HG03378 (cell line): Measurements from ENCODE around the gene CD151.

Experiments used
- ATAC-seq: cut with Tn5 transposase; IDR thresholded peaks from one replicate; pipeline ENCODE4 v1.9.1; 2021; ENCODE audit warnings: mild to moderate bottlenecking, moderate library complexity; ENCODE audit not compliant: unreplicated experiment

CD151 gene

GRCh38 chr11:855330-855674, 22.6 kb downstream of the CD151 start:
- no peak for ATAC-seq

DNA sequence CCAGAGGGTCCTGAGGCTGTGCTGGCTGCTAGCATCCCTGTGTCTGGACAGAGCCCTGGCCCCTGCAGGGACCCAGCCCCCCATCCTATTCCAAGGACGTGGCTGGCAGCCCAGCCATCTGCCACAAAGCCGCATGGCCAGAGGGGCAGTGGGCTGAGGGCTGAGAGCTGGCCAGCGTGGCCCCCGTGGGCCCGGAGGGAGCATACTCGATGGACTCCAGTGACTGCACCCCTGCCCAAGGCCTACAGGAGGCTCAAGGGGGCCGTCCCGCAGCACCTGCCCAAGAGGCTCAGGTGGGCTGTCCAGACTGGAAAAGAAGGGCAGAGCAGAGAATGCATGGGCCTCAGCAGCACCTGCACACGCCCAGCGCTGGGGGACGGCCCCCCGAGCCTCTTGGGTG, 23.0 kb downstream of the CD151 start:
- ATAC-seq, result no peak

- ATAC-seq, result no peak
Observed at GRCh38 chr11:856397-856796, 23.6 kb downstream of the CD151 start.

DNA sequence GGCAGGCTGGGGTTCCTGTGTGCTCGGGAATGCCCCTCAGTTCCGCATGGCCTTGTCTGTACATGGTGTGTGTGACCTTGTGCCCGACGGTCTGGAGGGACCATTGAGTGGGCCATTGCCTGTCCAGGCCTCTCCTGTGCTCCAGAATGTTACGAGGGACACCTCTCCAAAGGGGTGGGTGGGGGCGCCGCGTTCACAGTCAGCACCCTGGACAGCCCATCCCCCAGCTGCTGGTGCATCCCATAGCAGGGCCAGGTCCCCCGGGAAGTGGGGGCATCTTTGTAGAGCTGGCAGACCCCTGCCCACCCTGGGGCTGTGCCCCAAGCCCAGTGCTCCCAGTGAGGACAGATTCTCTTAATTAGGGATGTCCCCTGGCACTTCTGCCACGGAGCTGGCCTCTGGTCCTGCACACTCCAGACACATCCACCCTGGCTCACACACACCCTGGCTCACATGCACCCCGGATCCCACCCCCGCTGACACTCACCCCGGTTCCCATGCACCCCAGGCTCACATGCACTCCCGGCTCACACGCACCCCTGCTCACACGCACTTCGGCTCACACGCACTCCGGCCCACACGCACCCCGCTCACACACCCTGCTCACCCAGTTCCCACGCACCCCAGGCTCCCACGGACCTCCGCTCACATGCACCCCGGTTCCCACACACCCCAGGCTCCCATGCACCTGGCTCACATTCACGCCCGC, 25.5 kb downstream of the CD151 start:
- ATAC-seq, result no peak

GRCh38 chr11:858762-859339, 26.1 kb downstream of the CD151 start:
- ATAC-seq, result no peak

DNA sequence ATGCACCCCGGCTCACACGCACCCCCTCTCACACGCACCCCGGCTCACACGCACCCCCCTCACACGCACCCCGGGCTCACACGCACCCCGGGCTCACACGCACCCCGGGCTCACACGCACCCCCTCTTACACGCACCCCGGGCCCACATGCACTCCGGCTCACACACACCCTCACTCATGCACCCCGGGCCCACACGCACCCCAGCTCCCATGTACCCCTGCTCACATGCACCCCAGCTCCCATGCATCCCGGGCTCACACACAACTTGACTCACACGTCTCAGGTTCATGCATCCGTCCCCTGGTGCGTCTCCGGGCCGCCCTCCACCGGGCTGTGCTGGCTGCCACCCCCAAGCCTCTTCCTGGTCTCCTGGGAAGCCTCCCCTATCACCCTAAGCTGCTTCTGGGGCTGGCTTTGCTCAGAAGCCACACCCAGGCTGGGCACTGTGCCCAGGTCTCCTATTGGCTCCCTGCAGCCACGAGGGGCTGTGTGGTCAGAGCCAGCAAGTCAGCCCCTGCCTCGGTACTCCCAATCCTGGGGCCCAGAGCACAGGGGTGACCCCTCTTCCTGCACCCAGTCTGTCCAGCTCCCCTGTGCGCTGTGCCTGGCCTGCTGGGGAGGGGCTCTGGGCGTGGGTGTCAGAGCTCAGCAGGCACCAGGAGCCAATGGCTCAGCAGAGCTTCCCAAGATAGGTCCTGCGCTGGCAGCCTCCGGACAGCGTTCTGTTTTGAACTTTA, 26.8 kb downstream of the CD151 start:
- ATAC-seq, result no peak

GRCh38 chr11:860234-861104, 27.7 kb downstream of the CD151 start:
- ATAC-seq, result no peak

- ATAC-seq, result no peak
Observed at GRCh38 chr11:861105-861479, 28.3 kb downstream of the CD151 start.

DNA sequence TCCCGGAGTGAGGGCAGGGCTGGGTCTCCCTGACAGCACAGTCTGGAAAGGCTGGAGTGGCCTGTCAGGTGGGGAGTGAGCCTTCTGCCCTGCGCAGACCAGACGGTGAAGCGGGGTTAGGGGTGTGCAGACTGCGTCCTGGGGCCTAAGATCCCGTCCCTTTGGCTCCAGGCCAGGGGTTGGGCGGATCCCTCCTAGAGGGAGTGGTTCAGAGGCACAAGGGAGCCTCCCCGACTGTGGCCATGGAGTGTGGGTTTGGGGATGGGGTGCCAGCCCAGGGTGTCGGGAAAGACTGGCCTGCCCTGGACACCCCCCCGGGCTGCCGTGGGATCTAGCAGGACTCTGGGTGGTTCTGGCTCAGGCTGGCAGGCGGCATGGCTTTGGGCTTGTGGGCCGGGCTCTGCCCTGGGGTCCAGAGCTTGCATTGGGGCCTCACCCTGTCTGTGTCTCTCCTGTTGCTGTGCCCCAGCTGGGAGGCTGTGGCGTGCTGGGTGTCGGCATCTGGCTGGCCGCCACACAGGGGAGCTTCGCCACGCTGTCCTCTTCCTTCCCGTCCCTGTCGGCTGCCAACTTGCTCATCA, 29.4 kb downstream of the CD151 start:
- no peak for ATAC-seq

DNA sequence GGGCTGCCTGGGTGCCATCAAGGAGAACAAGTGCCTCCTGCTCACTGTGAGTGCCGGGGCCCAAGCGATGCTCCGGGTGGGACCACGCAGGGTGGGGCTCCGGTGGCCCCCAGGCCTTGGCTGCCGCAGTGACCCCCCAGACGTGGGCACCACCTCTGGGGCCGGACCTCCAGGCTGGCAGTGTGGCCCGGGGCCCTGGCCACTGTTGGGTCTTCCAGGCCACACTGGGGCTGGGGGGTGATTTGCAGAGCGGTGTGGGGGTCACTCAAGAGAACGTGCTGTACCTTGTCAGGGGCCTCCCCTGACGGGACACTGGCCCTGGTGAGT, 29.9 kb downstream of the CD151 start:
- ATAC-seq, result no peak

- no peak for ATAC-seq
Observed at GRCh38 chr11:863023-863909, 30.5 kb downstream of the CD151 start.

GRCh38 chr11:863910-864827, 31.4 kb downstream of the CD151 start:
- ATAC-seq, result no peak

DNA sequence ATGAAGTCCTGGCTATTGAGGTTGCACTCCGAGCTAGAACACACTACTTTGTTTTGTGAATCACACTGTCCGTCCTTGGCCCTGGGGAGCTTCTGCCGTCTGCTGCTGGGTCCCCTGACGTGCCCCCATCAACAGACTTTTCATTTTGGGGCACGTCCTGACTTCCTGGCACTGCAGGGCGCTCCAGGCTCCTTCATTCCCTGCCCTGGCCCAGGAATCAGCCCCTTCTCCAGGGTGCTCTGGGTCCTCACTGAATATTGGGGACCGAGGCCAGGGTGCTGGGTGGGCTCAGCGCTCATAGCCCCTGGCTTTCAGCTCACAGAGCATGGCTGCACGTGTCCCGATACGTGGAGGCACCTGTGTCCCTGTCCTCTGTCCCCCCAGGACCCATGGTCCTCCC, 32.1 kb downstream of the CD151 start:
- no peak for ATAC-seq

DNA sequence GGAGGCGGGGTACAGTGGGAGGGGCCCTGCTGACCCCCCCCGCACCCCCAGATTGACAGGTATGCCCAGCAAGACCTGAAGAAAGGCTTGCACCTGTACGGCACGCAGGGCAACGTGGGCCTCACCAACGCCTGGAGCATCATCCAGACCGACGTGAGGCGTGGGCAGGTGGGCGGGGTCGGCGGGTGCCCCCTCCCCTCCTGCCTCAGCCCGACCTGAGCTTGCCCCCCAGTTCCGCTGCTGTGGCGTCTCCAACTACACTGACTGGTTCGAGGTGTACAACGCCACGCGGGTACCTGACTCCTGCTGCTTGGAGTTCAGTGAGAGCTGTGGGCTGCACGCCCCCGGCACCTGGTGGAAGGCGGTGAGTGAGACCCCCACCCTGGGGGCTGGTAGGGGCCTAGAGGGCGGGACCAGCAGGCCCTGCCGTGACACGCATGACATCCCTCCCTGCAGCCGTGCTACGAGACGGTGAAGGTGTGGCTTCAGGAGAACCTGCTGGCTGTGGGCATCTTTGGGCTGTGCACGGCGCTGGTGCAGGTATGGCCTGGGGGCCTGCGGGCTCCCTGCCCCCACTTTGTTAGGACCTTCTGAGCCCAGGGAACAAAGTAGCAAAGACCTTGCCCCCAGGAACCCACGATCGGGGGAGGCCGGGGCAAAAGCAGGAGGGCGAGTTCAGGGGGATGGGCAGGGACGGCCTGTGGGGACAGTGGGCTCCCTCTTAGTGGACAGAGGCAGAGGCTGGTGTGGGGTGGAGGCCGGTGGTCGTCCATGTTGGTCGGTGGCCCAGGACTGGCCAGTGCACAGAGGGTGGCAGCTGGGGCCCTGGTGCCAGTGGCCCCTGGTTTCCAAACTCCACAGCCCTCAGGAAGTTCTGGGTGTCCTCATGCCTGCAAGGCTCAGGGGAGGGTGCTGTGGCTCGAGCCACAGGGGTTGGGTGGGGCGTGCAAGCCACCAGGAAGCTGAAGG, 33.0 kb downstream of the CD151 start:
- ATAC-seq, result no peak

GRCh38 chr11:866481-866880, 33.7 kb downstream of the CD151 start:
- ATAC-seq, result no peak

GRCh38 chr11:867856-868358, 35.2 kb downstream of the CD151 start:
- ATAC-seq, result no peak

DNA sequence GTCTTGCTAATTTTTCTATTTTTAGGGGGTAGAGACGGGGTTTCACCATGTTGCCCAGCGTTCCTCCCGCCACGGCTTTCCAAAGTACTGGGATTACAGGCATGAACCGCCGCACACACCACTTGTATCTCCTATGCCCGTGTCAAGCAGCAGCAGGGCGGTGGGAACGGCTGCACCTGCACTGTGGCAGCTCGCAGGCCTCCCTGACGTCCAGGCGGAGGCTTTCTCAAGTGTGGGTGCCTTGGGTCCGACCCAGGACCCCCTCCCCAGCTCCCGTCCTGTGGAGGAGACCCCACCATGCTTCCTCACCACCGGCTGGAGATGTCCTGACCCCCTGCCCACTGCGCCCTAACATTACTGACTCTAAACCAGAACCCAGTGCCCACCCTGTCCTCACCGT, 35.6 kb downstream of the CD151 start:
- ATAC-seq, result no peak

GRCh38 chr11:868802-869201, 36.0 kb downstream of the CD151 start:
- no peak for ATAC-seq
